Hepatocyte (in vitro differentiated cells): Measurements from ENCODE around the gene ACO1. TPM values are rescaled to one million over a fixed set of nuclear protein-coding genes. Genes with fewer than 3 reads are reported as not detected.

ENCODE experiments used
- DNase-seq: peaks from one replicate; pipeline ENCODE4 v3.0.0-alpha.2; 2016; ENCODE audit warnings: low spot score
- H2AFZ ChIP-seq: fragments of 200-600 bp; sonication (generic); 2 replicates; pipeline ENCODE4 v1.6.0; 2016; ENCODE audit warnings: antibody characterized with exemption, mild to moderate bottlenecking
- H3K27ac ChIP-seq: fragments of 200-600 bp; sonication (generic); 2 replicates; pipeline ENCODE4 v1.5.1; 2016; ENCODE audit warnings: mild to moderate bottlenecking
- H3K27me3 ChIP-seq: fragments of 200-600 bp; sonication (generic); 2 replicates; pipeline ENCODE4 v1.6.1; 2016
- H3K36me3 ChIP-seq: fragments of 200-600 bp; sonication (generic); replicated peaks from 2 replicates; pipeline ENCODE4 v1.5.1; 2016; ENCODE audit warnings: low read depth; ENCODE audit not compliant: insufficient read depth
- H3K4me1 ChIP-seq: fragments of 200-600 bp; sonication (generic); 2 replicates; pipeline ENCODE4 v1.5.1; 2016; ENCODE audit warnings: mild to moderate bottlenecking, moderate library complexity; ENCODE audit not compliant: insufficient read depth
- H3K4me2 ChIP-seq: fragments of 200-600 bp; sonication (generic); 2 replicates; pipeline ENCODE4 v1.6.0; 2016
- H3K4me3 ChIP-seq: fragments of 200-600 bp; sonication (generic); 2 replicates; pipeline ENCODE4 v1.5.1; 2016; ENCODE audit warnings: mild to moderate bottlenecking
- H3K79me2 ChIP-seq: fragments of 200-600 bp; sonication (generic); 2 replicates; pipeline ENCODE4 v1.6.0; 2017; ENCODE audit warnings: mild to moderate bottlenecking
- H3K9me2 ChIP-seq: fragments of 200-600 bp; sonication (generic); replicated peaks from 2 replicates; pipeline ENCODE4 v1.6.0; 2017; ENCODE audit warnings: mild to moderate bottlenecking; ENCODE audit not compliant: insufficient read depth
- H3K9me3 ChIP-seq: fragments of 200-600 bp; sonication (generic); 2 replicates; pipeline ENCODE4 v1.5.1; 2016; ENCODE audit warnings: low read depth, mild to moderate bottlenecking
- H4K20me1 ChIP-seq: fragments of 200-600 bp; sonication (generic); 2 replicates; pipeline ENCODE4 v1.6.0; 2016; ENCODE audit warnings: mild to moderate bottlenecking; ENCODE audit not compliant: insufficient read depth, poor library complexity, severe bottlenecking
- CTCF ChIP-seq: fragments of 200-600 bp; sonication (generic); IDR thresholded peaks from 2 replicates; pipeline ENCODE4 v1.5.1; 2016; ENCODE audit warnings: antibody characterized with exemption, mild to moderate bottlenecking; ENCODE audit not compliant: poor library complexity
- EZH2 ChIP-seq: fragments of 200-600 bp; sonication (generic); IDR thresholded peaks from 2 replicates; pipeline ENCODE4 v1.6.1; 2016; ENCODE audit warnings: antibody characterized with exemption, mild to moderate bottlenecking, borderline replicate concordance
- EZH2phosphoT487 ChIP-seq: fragments of 200-600 bp; sonication (generic); IDR thresholded peaks from one replicate; pipeline ENCODE4 v1.6.1; 2018; ENCODE audit warnings: antibody characterized with exemption, mild to moderate bottlenecking, low read depth, moderate library complexity; ENCODE audit not compliant: unreplicated experiment, severe bottlenecking
- WGBS: methylation state at CpG from one replicate; pipeline ENCODE4 v1.1.6; 2016; ENCODE audit warnings: low lambda C conversion rate; ENCODE audit errors: missing lambda C conversion rate; 5-methylcytosine and 5-hydroxymethylcytosine counted together
- polyA plus RNA-seq: library from polyadenylated mRNA; unstranded; fragments of >200 nt; fragmentation: Nextera tagmentation; extraction: Ambion mirVana; gene quantifications from 2 replicates; pipeline ENCODE4 v1.2.1, GENCODE V29; 2016
- total RNA-seq: library from RNA; depleted of rRNA; stranded (reverse); fragments of >200 nt; gene quantifications from 2 replicates; pipeline ENCODE4 v1.2.3, GENCODE V29; 2014

Gene ACO1
- total and polyA plus RNA-seq, 2 experiments from 2014 or later = 46.1 to 65.7 TPM

GRCh38 chr9:32487981-32488380 lies 103.5 kb downstream of the ACO1 start:
- DNase-seq = no peak

GRCh38 chr9:32490601-32491000 lies 106.2 kb downstream of the ACO1 start:
- no peak for TF ChIP-seq CTCF
- no peak for TF ChIP-seq EZH2phosphoT487
- no peak for TF ChIP-seq EZH2
- Histone ChIP-seq H3K79me2 (no peaks in the 10 kb centered on the region), H3K9me2 (no peaks in the 10 kb centered on the region), H3K4me3 (no peak overlapping the region), H3K27ac (no peak overlapping the region), H3K4me2 (no peak overlapping the region), H3K9me3 (no peaks in the 10 kb centered on the region), H3K36me3 (no peaks in the 10 kb centered on the region), H4K20me1 (no peaks in the 10 kb centered on the region), H3K27me3 (no peaks in the 10 kb centered on the region), H3K4me1 (no peaks in the 10 kb centered on the region), H2AFZ (no peak overlapping the region)
- no peak for DNase-seq
- 91% methylated on average over 3 of the region's 3 CpGs for WGBS

More at GRCh38 chr9:32487981-32488380, 103.5 kb downstream of the ACO1 start:
- Histone ChIP-seq H2AFZ (no peak overlapping the region), H3K79me2 (no peaks in the 10 kb centered on the region), H4K20me1 (no peaks in the 10 kb centered on the region), H3K4me1 (no peaks in the 10 kb centered on the region), H3K9me3 (no peaks in the 10 kb centered on the region), H3K9me2 (no peaks in the 10 kb centered on the region), H3K4me3 (no peak overlapping the region), H3K27ac (no peak overlapping the region), H3K27me3 (no peaks in the 10 kb centered on the region), H3K36me3 (no peaks in the 10 kb centered on the region), H3K4me2 (no peak overlapping the region)
- TF ChIP-seq EZH2phosphoT487 = no peak
- TF ChIP-seq CTCF = no peak
- TF ChIP-seq EZH2 = no peak
- 83% methylated on average over 3 of the region's 3 CpGs for whole genome bisulfite sequencing

DNA sequence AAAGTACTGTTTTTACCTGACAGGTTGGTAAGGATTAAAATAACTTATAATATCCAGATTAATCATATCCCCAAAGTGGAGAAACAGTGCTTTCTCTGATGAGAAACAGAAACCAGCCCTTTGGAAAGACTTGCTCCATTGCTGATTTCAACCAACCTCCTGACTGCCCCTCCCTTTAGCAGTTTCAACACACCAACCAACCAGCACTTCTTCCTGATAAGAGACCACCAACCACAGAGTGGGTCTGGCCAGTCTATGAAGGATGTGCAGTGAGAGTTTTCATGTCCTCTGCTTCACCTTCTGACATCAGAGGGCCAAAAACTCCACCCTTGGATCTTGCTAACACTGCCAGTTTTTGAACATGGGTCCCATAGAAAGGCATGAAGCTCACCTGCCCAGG lies 113.5 kb downstream of the ACO1 start:
- Histone ChIP-seq H3K9me2 (no peaks in the 10 kb centered on the region), H3K9me3 (no peaks in the 10 kb centered on the region), H3K4me2 (no peak overlapping the region), H2AFZ (no peak overlapping the region), H4K20me1 (no peaks in the 10 kb centered on the region), H3K79me2 (no peaks in the 10 kb centered on the region), H3K4me1 (no peaks in the 10 kb centered on the region), H3K27ac (no peak overlapping the region), H3K4me3 (no peak overlapping the region), H3K27me3 (no peaks in the 10 kb centered on the region), H3K36me3 (no peaks in the 10 kb centered on the region)
- DNase-seq = no peak
- TF ChIP-seq CTCF = no peak
- no peak for TF ChIP-seq EZH2
- TF ChIP-seq EZH2phosphoT487 = no peak

- H3K36me3 ChIP-seq = no peaks in the 10 kb centered on the region
- no peak overlapping the region for H3K27ac ChIP-seq
- no peaks in the 10 kb centered on the region for H3K9me2 ChIP-seq
- TF ChIP-seq EZH2 (no peak), CTCF (no peak), EZH2phosphoT487 (no peak)
- WGBS = 93% methylated on average over 2 of the region's 2 CpGs
- DNase-seq = no peak
- peak overlapping the region; percentile 35 for H2AFZ ChIP-seq
- H3K4me3 ChIP-seq = no peak overlapping the region
- H3K4me2 ChIP-seq = no peak overlapping the region
- no peaks in the 10 kb centered on the region for H3K4me1 ChIP-seq
- H3K9me3 ChIP-seq = no peaks in the 10 kb centered on the region
- H3K79me2 ChIP-seq = no peaks in the 10 kb centered on the region
- no peaks in the 10 kb centered on the region for H4K20me1 ChIP-seq
- no peaks in the 10 kb centered on the region for H3K27me3 ChIP-seq
These were observed 116.3 kb downstream of the ACO1 start for GRCh38 chr9:32500768-32501167.
